ENCODE measurements around the gene CAMTA1. TPM values are rescaled to one million over a fixed set of nuclear protein-coding genes. Genes with fewer than 3 reads are reported as not detected.

Gene CAMTA1
- total RNA-seq, 6 experiments from 2014 or later: 78.1 to 96.6 (median 86.1) TPM

DNA sequence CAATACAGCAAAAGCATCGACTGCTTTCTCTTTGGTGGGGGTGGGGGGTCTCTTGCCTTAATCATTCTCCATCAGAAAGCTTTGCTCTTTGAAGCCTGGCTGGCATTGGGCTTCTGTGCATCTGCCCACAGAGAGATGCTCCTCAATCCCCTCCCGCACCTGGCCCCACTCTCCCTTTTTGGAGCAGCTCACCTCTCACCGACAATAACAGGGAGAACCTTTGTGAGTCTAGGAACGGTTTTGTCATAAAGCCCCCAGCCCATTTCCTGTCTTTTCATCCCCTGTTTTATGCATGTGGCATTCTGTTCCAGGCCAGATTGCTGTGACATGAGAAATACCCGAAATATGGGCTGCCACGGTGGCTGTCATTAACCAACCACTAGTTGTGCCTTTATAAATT lies 516.9 kb downstream of the CAMTA1 start:
- Mint-ChIP-seq H3K4me1 (ENCODE audit: low read depth) (peaks cover 70% of the 10 kb centered on the region), H3K9me3 (peaks cover 12% of the 10 kb centered on the region), H3K4me3 (no peak overlapping the region), H3K27me3 (ENCODE audit: insufficient read depth) (no peaks in the 10 kb centered on the region; the same call in 1 of the 2 replicates), H3K36me3 (ENCODE audit: low read depth) (peaks cover 12% of the 10 kb centered on the region), H3K27ac (no peak overlapping the region)
- TF ChIP-seq, protein P1, sequence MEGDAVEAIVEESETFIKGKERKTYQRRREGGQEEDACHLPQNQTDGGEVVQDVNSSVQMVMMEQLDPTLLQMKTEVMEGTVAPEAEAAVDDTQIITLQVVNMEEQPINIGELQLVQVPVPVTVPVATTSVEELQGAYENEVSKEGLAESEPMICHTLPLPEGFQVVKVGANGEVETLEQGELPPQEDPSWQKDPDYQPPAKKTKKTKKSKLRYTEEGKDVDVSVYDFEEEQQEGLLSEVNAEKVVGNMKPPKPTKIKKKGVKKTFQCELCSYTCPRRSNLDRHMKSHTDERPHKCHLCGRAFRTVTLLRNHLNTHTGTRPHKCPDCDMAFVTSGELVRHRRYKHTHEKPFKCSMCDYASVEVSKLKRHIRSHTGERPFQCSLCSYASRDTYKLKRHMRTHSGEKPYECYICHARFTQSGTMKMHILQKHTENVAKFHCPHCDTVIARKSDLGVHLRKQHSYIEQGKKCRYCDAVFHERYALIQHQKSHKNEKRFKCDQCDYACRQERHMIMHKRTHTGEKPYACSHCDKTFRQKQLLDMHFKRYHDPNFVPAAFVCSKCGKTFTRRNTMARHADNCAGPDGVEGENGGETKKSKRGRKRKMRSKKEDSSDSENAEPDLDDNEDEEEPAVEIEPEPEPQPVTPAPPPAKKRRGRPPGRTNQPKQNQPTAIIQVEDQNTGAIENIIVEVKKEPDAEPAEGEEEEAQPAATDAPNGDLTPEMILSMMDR (IDR thresholded peaks at IDR 0.05): no peak
- no peak for DNase-seq

DNA sequence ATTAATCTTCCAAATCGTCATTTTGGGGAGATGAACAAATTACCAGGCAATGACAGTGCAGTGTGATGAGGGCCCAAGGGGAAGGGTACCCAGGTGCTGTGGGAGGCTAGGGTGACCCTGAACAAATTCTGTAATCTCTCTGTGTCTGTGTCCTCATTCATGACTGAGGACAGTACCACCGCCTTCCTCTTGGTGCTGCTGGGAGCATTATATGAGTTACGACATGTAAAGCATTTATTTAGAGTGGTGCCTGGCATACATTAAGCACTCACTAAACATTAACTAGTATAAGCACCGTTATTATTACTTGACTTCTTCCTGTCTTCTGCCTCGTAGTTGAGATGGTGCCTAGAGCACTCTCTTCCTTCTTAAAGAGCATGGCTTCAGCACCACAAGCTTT lies 517.6 kb downstream of the CAMTA1 start:
- DNase-seq: no peak
- peaks cover 2% of the 10 kb centered on the region; the same call in 1 of the 2 replicates for H3K27me3 Mint-ChIP-seq (ENCODE audit: insufficient read depth)
- H3K36me3 Mint-ChIP-seq (ENCODE audit: low read depth): peaks cover 17% of the 10 kb centered on the region
- peaks cover 62% of the 10 kb centered on the region for H3K4me1 Mint-ChIP-seq (ENCODE audit: low read depth)
- no peak overlapping the region for H3K4me3 Mint-ChIP-seq
- H3K9me3 Mint-ChIP-seq: peaks cover 14% of the 10 kb centered on the region
- H3K27ac Mint-ChIP-seq: no peak overlapping the region
- TF ChIP-seq, protein P1 (IDR thresholded peaks at IDR 0.05): no peak; the same call in 1 of the 2 replicates

DNA sequence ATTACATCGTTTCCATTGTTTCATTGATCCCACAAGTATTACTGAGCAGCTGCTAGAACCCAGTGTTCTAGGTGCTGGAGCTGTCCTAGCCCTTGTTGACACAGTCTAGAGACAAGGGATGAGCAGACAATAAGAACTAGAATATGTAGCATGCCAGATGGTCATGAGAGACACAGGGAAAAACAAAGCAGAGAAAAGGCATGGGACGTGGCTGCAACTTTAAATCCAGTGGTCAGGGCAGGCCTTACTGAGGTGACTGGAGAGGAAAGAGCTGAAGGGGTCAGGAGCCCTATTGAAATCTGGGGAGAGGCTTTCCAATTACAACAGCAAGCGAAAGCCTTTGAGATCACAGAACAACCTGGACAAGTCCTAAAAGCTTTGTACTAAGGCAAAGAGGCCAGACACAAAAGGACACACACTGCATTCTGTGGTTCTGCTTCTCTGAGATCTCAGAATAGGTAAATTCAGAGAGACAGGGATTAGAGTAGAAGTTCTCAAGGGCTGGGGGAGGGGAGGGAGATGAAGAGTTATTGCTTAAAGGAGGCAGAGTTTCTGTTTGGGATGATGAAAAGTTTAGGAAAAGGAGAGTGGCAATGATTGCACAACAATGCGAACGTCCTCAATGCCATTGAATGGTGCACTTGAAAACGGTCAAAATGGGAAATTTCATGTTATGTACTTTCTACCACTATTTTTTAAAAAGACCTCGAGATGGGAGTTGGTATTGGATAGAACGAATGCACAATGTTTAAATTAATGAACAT lies 518.5 kb downstream of the CAMTA1 start:
- Mint-ChIP-seq H3K4me1 (ENCODE audit: low read depth) (peaks cover 55% of the 10 kb centered on the region), H3K27ac (no peak overlapping the region), H3K9me3 (peaks cover 23% of the 10 kb centered on the region), H3K27me3 (ENCODE audit: insufficient read depth) (peaks cover 2% of the 10 kb centered on the region; the same call in 1 of the 2 replicates), H3K4me3 (no peak overlapping the region), H3K36me3 (ENCODE audit: low read depth) (peaks cover 25% of the 10 kb centered on the region)
- TF ChIP-seq, protein P1 (IDR thresholded peaks at IDR 0.05): no peak
- DNase-seq: no peak

DNA sequence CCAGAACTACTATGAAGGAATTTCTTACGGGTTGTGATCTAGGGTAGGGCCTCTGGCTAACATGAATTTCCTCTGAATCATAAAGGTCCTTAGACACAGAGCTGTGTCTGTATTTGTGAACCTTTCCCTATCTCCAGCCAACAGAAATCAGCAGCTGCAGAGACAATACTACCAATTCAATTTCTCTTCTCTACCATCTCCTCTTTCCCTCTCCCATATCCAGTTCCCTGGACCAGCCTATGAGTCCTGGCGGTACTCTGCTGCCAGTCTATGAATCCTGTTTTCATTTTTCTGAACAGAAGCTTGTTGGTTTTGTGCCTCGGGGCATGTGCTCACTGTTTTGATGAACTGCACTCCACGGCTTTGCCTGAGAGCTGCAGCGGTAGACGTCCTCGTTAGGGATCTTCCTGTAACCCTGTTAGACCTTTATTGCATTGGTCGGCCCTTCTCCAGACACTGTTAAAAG lies 527.9 kb downstream of the CAMTA1 start:
- peaks cover 47% of the 10 kb centered on the region for H3K4me1 Mint-ChIP-seq (ENCODE audit: low read depth)
- H3K27ac Mint-ChIP-seq: peak overlapping the region; percentile 65
- H3K36me3 Mint-ChIP-seq (ENCODE audit: low read depth): peaks cover 9% of the 10 kb centered on the region
- H3K9me3 Mint-ChIP-seq: peaks cover 10% of the 10 kb centered on the region
- TF ChIP-seq, protein P1 (IDR thresholded peaks at IDR 0.05): no peak
- peak; percentile 22 for DNase-seq
- no peaks in the 10 kb centered on the region for H3K27me3 Mint-ChIP-seq (ENCODE audit: insufficient read depth)
- H3K4me3 Mint-ChIP-seq: peak overlapping the region; percentile 61

DNA sequence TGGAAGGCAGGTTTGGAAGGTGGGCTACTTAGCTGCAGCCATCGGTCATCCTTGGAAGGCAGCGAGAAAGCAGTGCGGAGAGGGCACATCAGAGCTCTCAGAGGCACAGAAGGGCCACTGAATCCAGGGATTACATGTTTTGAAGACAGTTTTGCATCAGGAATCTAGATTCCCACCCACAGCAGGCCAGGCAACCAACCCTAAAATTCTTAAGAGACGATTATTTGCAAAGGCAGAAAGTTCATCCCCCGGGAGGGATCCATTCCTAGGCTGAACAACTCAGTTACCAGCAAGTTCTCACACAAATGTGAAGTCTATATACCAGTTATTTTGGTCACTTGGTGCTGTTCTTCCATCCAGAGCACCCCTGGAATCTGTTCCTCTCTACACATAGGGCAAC lies 528.6 kb downstream of the CAMTA1 start:
- peaks cover 45% of the 10 kb centered on the region for H3K4me1 Mint-ChIP-seq (ENCODE audit: low read depth)
- peak overlapping the region; percentile 36; the same call in 1 of the 2 replicates for H3K27ac Mint-ChIP-seq
- DNase-seq: no peak
- no peak overlapping the region for H3K4me3 Mint-ChIP-seq
- H3K9me3 Mint-ChIP-seq: peaks cover 3% of the 10 kb centered on the region
- 0 out of 2 replicates have a peak, but pooled peaks cover 2% of the 10 kb centered on the region for H3K36me3 Mint-ChIP-seq (ENCODE audit: low read depth)
- H3K27me3 Mint-ChIP-seq (ENCODE audit: insufficient read depth): no peaks in the 10 kb centered on the region
- TF ChIP-seq, protein P1 (IDR thresholded peaks at IDR 0.05): no peak
